WI38 (cell line): Measurements from ENCODE around the gene ADGRL1.

Experiments
- H3K4me3 ChIP-seq: 2 replicates; pipeline ENCODE4 v1.5.1; 2011; ENCODE audit warnings: low read depth, mild to moderate bottlenecking, control low read depth, low read length
- CTCF ChIP-seq: IDR thresholded peaks from 2 replicates; pipeline ENCODE4 v1.5.1; 2012; ENCODE audit warnings: low read depth, mild to moderate bottlenecking, control low read depth, low read length

The ADGRL1 gene

GRCh38 chr19:14161305-14161704 lies 44.7 kb downstream of the ADGRL1 start:
- TF ChIP-seq CTCF, result no peak
- H3K4me3 ChIP-seq, result no peak overlapping the region

DNA sequence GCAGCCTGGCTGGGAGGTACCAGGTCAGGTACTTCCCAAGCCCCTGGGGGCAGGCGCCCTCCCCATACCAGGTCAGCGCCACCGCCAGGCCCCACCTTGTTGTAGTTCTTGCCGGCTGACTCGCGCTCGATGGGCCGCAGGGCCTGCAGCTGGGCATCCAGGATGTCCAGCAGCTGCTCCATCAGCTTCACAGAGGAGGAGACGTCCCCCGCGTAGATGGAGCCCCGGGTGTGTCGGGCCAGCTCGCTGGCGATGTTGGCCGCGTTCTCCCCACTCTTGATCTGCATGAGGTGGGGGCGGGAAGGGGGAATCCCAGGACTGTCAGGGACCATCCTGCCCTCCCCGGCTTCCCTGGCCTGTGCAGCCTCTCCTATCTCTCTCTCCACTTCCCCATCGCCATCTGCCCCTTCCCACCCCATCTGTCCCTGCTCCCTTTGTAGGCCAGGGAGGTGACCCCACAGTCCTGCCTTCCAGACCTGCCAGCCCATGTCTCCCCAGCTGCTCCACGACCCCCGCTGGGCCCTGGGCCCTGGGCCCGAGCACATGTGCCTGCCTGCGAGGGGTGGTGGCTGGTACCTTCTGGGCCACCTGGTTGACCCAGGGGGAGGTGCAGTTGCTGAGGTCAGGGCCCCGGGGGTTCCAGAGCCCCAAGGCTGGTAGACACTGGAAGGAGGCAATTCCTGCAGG lies 45.8 kb downstream of the ADGRL1 start:
- no peak for TF ChIP-seq CTCF
- H3K4me3 ChIP-seq, result no peak overlapping the region

DNA sequence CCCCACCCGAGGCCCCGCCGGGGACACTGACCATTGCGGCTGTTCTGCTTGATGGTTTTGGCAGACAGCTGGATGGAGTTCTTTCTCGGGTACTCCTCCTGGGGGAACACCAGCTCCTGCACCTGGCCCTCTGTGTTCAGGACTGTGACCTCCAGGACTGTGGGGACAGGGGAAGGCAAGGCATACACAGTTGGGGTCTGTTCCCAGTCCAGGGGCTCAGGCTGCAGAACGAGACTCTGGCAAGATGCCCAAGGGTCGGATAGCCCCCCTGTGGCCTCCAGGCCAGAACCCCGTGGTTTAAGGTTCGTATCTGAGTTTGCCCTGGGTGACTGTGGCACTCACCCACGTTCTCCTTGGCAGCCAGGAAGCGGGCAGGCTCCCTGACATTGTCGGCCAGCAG lies 46.9 kb downstream of the ADGRL1 start:
- H3K4me3 ChIP-seq, result no peak overlapping the region
- TF ChIP-seq CTCF, result no peak

GRCh38 chr19:14158276-14159023 lies 47.5 kb downstream of the ADGRL1 start:
- H3K4me3 ChIP-seq, result no peak overlapping the region
- no peak for TF ChIP-seq CTCF

- no peak for TF ChIP-seq CTCF
- H3K4me3 ChIP-seq, result no peak overlapping the region
These were observed 48.8 kb downstream of the ADGRL1 start for GRCh38 chr19:14156971-14157717.

GRCh38 chr19:14156122-14156521 lies 49.8 kb downstream of the ADGRL1 start:
- no peak overlapping the region for H3K4me3 ChIP-seq
- no peak for TF ChIP-seq CTCF

DNA sequence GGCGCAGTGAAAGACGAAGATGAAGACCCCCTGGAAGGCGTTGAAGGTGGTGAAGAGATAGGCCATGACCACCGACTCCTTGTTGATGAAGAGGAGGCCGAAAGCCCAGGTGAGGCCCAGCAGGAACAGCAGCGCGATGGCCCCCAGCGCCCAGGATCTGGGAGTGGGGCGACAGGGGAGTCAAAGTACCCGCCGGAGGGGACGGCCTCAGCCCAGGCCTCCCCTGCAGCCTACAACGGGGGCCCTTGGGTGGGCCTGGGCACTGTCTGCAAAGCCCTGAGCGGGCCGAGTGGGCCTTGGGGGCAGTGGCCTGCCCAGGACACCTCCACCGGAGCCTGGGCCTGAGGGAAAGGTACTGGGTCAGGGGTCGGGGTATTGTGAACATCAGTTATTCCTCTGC lies 50.6 kb downstream of the ADGRL1 start:
- no peak for TF ChIP-seq CTCF
- no peak overlapping the region for H3K4me3 ChIP-seq
